SK-N-MC (cell line): Measurements from ENCODE around the gene ZG16.

ENCODE experiments used
- DNase-seq: peaks from one replicate; pipeline ENCODE4 v3.0.0-alpha.2; 2011; ENCODE audit warnings: low read depth, low spot score
- H3K27ac ChIP-seq: fragments of 200-600 bp; sonication (generic); 2 replicates; pipeline ENCODE4 v1.5.1; 2016; ENCODE audit warnings: mixed run types
- H3K36me3 ChIP-seq: fragments of 200-600 bp; sonication (generic); 2 replicates; pipeline ENCODE4 v1.6.1; 2017; ENCODE audit warnings: antibody characterized with exemption, low read length, mixed read lengths; ENCODE audit not compliant: insufficient read depth
- H3K4me3 ChIP-seq: fragments of 200-600 bp; sonication (generic); 2 replicates; pipeline ENCODE4 v1.5.1; 2016
- H3K9ac ChIP-seq: fragments of 200-600 bp; sonication (generic); 2 replicates; pipeline ENCODE4 v1.8.0; 2017; ENCODE audit warnings: mixed run types, mixed read lengths; ENCODE audit not compliant: insufficient read length
- H3K9me3 ChIP-seq: fragments of 200-600 bp; sonication (generic); 2 replicates; pipeline ENCODE4 v1.6.1; 2017; ENCODE audit warnings: low read depth, mild to moderate bottlenecking, antibody characterized with exemption, low read length, moderate library complexity, mixed read lengths
- EZH2 ChIP-seq: fragments of 200-600 bp; sonication (generic); IDR thresholded peaks from one replicate; pipeline ENCODE4 v1.6.1; 2017; ENCODE audit warnings: antibody characterized with exemption
- FOXP2 ChIP-seq: optimal IDR thresholded peaks from 2 replicates; pipeline ENCODE3; 2011; ENCODE audit warnings: mild to moderate bottlenecking, moderate library complexity; ENCODE audit not compliant: insufficient read depth; ENCODE audit errors: extremely low read length, control extremely low read depth
- POLR2AphosphoS5 ChIP-seq: IDR thresholded peaks from 2 replicates; pipeline ENCODE4 v1.6.1; 2012; ENCODE audit warnings: mild to moderate bottlenecking, low read depth, low read length, borderline replicate concordance

Gene ZG16

GRCh38 chr16:29830774-29831173 is 52.7 kb downstream of the ZG16 start:
- H3K9ac ChIP-seq, result no peak overlapping the region
- no peak for TF ChIP-seq FOXP2
- no peak for TF ChIP-seq EZH2
- TF ChIP-seq POLR2AphosphoS5, result no peak
- no peak overlapping the region for H3K27ac ChIP-seq
- DNase-seq, result no peak
- H3K9me3 ChIP-seq, result no peaks in the 10 kb centered on the region
- H3K36me3 ChIP-seq, result no peaks in the 10 kb centered on the region
- H3K4me3 ChIP-seq, result no peak overlapping the region

- Histone ChIP-seq H3K27ac (no peak overlapping the region), H3K4me3 (no peak overlapping the region), H3K9me3 (no peaks in the 10 kb centered on the region)
These were observed 53.4 kb downstream of the ZG16 start for GRCh38 chr16:29831490-29831889.

More at GRCh38 chr16:29831490-29831889, 53.4 kb downstream of the ZG16 start:
- Histone ChIP-seq H3K9ac (no peak overlapping the region), H3K36me3 (no peaks in the 10 kb centered on the region)
- DNase-seq, result no peak
- no peak for TF ChIP-seq POLR2AphosphoS5
- TF ChIP-seq FOXP2, result no peak
- no peak for TF ChIP-seq EZH2
